A204.1 (cell line): ENCODE results near the gene PITHD1.
"Not testable (repeated sequence)": the region's sequence is repeated elsewhere in the genome, so short reads cannot be mapped to it uniquely, and the experiment has no call there.

Experiments used
- FAIRE-seq: peaks from 2 replicates; lab custom pipeline; 2012; peaks lifted over from hg19 to GRCh38; lab: Jason Lieb, UNC

PITHD1 gene

DNA sequence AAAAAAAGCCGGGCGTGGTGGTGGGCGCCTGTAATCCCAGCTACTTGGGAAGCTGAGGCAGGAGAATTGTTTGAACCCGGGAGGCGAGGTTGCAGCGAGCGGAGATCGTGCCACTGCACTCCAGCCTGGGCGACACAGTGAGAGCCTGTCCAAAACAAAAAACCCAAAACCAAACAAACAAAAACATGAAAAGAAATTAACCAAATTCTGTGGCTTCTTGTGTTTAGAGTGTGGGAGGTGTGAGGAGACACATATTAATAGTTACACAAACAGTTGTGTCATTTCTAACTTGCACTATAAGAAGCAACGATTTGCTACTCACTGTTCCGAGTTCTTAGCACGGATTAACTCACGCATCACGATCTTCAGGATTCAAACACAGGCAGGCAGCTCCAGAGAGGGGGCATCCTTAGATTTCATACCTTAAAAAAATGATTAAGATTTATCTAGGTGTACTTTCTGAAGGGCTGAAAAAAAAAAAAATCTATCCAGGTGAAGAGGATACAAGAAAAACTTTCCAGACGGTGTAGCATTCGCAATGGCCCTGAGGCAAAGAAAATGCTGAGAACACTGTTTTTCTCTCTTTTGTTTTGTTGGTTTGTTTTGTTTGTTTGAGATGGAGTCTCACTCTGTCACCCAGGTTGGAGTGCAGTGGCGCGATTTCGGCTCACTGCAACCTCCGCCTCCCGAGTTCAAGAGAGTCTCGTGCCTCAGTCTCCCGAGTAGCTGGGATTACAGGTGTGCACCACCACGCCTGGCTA, 47.7 kb downstream of the PITHD1 start:
- no peak for FAIRE-seq

DNA sequence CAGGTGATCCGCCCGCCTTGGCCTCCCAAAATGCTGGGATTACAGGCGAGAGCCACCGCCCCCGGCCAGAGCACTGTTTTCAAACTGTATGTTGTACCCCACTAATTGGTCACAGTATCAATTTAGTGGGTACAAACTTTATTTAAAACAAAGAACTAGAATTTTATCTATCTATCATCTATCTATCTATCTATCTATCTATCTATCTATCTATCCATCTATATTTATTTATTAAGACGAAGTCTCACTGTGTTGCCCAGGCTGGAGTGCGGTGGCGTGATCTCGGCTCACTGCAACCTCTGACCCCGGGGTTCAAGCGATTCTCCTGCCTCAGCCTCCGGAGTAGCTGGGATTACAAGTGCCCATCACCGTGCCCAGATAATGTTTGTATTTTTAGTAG, 48.4 kb downstream of the PITHD1 start:
- not testable (repeated sequence) for FAIRE-seq

DNA sequence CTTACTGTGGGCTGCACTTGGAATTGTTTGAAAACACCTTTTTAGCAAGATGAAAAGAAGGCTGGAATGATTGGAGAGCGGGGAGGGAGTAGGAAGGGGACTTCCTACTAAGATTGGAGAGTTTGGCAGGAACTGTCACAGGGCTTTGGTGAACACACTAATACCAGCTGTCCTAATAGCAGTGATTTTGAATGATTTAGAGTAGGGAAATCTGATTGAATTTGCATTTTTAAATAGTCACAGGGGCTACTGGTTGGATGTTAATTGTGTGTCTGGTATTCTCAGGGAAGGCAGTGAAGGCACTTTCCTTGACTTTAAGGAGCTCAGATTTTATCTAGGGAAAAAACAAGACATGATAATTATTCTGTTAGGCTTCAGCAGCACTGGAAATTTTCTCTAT, 49.5 kb downstream of the PITHD1 start:
- FAIRE-seq, result no peak

DNA sequence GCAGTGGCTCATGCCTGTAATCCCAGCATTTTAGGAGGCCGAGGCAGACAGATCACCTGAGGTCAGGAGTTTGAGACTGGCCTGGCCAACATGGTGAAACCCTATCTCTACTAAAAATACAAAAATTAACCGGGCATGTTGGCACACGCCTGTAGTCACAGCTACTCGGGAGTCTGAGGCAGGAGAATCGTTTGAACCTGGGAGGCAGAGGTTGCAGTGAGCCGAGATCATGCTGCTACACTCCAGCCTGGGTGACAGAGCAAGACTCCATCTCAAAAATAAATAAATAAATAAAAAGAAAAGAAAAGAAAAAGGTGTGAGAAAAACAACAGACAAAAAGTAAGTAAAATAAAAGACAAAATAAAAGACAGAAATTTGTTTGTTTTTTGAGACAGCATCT, 55.9 kb downstream of the PITHD1 start:
- FAIRE-seq, result not testable (repeated sequence)

DNA sequence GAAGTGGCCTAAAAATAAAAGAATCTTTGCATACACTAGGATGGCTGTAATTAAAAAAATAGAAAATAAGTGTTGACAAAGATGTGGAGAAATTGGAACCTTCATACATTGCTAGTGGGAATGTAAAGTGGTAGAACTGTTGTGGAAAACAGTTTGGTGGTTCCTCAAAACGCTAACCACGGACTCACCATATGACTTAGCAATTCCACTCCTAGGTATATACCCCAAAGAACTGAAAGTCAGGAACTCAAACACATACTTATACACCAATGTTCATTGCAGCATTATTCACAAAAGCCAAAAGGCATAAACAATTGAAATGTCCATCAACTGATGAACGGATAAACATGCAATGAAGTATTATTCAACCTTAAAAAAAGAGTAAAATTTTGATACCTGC, 57.8 kb downstream of the PITHD1 start:
- FAIRE-seq, result no peak
